ENCODE data around the gene KIFC3.
"Not testable (repeated sequence)": the region's sequence is repeated elsewhere in the genome, so short reads cannot be mapped to it uniquely, and the experiment has no call there.

The KIFC3 gene

GRCh38 chr16:57784334-57784733 lies 18.0 kb downstream of the KIFC3 start:
- DNase-seq: no peak

- no peak for DNase-seq
Measured at GRCh38 chr16:57783883-57784282, 18.4 kb downstream of the KIFC3 start.

DNA sequence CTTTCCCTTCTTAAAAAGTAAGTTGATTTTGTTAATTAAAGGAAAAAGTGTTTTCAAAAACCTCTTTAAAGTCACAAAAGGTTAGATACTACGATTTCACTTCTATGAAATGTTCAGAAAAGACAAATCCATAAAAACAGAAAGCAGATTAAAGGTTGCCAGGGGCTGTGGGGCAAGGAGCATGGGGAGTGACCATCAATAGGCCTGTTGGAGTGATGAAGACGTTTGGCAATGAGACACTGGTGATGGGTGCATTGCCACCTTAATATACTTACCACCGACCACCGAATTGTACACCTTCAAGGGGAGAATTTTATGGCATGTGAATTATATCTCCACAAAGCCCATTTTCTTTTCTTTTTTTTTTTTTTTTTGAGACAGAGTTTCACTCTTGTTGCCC lies 19.2 kb downstream of the KIFC3 start:
- no peak for DNase-seq

GRCh38 chr16:57782607-57783055 lies 19.7 kb downstream of the KIFC3 start:
- not testable (repeated sequence) for DNase-seq

DNA sequence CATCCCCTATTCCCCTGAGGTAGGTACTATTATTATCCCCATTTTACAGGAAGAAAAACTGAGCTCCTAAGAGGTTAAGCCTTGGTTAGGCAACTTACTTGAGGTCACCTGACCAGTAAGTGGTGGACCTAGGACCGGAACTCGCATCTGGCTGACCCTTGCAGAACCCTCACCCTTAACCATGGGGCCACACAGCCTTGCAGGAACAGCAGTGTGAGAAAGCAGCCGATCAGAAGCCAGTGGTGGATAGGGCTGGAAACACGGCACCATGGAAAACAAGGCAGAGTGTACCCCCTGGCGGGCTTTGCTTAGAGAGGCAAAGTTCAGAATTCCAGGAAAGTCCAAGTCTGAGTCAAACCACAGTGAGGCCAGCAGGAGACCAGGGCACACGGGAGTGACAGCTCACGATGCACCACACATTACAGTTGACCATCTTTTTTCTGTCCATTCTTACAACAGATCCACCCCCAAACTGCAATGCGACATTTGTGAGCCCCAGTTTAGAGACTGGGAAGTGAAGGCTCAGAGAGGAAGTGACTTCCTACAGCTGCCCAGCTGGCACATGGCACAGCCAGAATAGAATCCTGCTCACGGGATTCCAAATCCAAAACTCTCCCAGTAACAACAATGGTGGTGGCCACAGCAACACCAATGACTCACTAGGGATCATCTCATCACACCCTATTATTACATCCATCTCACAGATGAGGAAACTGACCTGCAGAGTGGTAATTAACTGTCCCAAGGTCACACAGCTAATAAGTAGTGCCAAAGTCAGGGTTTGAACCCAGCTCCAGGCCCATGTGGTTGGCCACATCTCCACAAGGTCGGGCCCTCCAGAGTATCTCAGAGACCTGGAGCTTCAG lies 20.3 kb downstream of the KIFC3 start:
- DNase-seq: peak in 1 of 2 experiments; percentile 7

- no peak for DNase-seq
Measured at GRCh38 chr16:57781349-57781740, 20.9 kb downstream of the KIFC3 start.

DNA sequence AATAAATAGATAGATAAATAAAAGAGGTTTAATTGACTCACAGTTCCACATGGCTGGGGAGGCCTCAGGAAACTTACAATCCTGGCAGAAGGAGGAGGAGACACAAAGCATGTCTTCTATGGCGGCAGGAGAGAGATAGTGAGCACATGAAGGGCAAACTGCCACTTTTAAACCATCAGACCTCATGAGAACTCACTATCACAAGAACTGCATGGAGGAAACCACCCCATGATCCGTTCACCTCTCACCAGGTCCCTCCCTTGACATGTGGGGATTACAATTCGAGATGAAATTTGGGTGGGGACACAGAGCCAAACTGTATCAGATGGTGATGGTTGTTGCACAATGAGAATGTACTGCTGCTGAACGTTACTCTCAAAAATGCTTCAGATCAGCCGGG lies 22.5 kb downstream of the KIFC3 start:
- DNase-seq: not testable (repeated sequence)

DNA sequence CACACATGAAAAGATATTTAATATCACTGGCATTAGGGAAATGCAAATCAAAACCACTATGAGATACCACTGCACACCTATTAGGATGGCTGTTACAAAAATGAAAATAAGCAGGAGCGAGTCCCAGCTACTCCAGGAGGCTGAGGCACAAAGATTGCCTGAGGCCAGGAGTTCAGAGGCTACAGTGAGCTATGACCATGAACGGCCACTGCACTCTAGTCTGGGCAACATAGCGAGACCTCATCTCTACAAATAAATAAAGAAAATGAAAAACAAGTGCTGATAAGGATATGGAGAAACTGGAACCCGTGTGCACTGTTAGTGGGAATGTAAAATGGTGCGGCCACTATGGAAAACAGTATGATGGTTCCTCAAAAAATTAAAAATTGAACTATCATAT lies 23.6 kb downstream of the KIFC3 start:
- no peak for DNase-seq

- no peak for DNase-seq
Measured at GRCh38 chr16:57775661-57776469, 26.4 kb downstream of the KIFC3 start.

GRCh38 chr16:57774705-57775285 lies 27.5 kb downstream of the KIFC3 start:
- DNase-seq: no peak

GRCh38 chr16:57773655-57774295 lies 28.5 kb downstream of the KIFC3 start:
- DNase-seq: no peak

DNA sequence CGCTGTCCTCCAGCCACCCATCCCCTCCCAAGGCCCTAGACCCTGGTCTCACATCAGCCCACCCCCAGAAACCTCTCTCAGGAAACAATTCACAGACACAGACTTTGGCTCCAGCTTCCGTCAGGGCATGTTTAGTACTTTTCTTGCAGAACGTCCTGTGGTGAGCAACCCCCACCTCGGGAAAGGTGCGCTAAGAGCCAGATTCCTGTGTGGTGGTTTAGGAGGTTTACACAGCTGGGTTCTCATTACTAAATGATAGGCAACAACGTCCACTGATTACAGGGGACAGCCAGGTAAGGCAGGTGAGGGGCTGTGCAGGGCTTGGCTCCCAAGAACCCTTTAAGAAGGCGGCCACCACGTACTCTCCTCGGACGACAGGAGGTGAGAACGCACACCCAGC lies 29.3 kb downstream of the KIFC3 start:
- DNase-seq: no peak

GRCh38 chr16:57771141-57771785 lies 31.0 kb downstream of the KIFC3 start:
- DNase-seq: no peak

- no peak for DNase-seq
Measured at GRCh38 chr16:57770361-57770760, 31.9 kb downstream of the KIFC3 start.

GRCh38 chr16:57769541-57770145 lies 32.6 kb downstream of the KIFC3 start:
- no peak for DNase-seq

DNA sequence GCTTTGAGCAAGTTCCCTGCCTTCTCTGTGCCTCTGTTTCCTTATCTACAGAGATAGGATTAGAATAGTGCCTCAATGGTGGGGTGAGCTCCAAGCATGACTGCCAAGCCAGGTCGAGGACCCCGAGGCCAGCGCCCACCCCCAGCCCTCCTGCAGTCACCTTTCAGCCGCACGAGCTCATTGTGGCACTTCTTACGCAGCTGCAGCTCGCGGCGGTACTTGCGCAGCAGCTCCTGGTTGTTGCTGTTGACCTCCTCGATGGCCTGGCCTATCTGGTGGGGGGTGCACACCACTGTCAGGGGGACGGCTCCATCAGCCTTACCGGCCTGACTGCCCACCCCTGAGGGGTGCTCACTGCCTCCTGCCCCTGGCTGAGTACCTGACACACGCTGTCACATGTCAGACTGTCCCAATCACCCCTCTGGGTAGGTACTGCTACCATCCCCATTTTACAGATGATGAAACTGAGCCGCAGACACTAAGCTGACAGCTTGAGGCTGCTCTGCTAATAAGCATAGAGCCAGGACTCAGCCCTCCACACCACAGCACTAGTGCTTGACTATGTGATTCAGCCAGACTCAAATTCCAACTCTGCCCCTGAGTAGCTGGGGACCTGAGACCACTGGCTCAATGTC lies 35.5 kb downstream of the KIFC3 start:
- DNase-seq: no peak

- DNase-seq: no peak
Measured at GRCh38 chr16:57765160-57765728, 37.0 kb downstream of the KIFC3 start.

DNA sequence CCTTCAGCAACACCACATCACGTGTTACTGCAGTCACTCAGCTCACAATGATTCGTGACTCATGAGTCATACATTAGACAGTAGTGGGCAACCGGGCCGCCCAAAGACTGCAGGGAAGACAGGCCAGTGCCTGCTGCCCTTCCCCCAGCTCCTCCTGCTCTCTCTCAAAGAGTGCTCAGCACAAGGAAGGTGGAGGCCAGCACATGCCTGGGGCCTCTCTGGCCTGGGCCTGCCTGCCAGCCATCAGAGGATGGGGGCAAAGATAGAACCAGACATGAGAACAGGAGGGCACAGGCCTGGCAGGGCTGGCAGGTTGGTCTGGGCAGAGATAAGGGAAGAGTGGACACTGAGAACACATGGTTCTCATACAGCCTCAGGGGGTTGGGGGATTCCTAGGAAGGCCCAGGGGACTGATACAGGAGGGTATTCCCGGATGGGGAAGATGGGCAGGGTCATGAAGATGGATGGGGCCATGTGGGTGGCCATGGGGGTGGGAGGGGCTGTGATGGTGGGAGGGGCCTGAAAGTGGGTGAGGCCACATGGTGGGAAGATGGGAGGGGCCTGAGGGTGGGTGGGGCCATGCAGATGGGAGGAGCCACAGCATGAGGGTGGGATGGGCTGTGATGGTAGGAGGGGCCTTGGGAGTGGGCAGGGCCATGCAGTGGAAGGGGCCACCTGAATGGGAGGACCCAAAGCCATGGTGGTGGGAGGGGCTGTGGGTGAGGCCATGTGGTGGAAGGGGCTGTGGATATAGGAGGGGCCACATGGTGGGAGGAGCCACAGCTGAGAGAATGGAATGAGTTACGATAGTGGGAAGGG lies 37.7 kb downstream of the KIFC3 start:
- DNase-seq: peak in 1 of 2 experiments; percentile 48

DNA sequence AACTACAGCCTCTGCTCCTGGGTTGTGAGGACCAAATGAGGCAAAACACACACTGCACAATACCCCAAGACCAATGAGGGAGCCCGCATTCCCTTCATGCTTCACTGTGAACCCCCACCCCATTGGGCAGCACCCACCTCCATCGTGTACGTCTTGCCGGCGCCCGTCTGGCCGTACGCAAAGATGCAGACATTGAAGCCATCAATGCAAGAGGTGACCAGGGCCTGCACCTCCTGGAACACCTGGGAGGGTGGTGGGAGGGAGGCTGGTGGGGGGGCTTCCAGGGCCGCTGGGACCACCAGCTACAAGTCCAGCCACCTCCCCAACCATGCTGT lies 38.3 kb downstream of the KIFC3 start:
- DNase-seq: no peak

DNA sequence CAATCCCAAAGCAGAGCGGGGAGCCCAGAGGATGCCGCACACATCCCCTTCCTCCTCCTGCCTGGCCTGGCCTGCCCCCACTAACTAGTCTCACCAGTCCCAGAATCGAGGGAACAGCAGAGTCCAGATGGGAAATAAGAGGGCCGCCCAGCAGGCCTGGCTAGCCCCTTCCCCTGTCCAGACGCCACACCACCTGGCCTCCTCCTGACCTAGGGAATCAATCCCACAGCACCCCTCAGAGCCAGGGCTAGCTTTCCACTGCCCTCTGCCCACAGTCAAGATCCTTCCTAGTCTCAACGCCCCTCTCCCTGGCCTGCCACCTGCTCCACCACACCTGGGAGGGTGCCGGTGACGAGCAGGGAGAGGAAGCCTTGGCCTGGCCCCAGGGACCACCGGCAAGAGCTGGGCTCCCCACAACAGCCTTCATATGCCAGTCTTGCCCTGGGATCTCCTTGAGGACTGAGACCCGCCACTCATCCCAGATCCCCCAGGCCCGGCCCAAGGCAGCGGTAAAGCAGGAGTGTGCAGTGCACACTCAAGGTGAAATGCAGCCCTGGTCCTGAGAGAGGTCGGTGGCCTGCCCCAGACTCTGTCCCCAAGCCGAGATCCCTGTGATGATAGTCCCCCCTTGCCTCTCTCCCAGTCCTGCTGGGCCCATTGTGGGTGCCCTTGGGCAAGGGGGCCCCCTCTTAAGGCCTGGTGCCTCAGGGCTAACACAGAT lies 38.8 kb downstream of the KIFC3 start:
- no peak for DNase-seq
